Measurements from ENCODE around the gene COL3A1.

DNA sequence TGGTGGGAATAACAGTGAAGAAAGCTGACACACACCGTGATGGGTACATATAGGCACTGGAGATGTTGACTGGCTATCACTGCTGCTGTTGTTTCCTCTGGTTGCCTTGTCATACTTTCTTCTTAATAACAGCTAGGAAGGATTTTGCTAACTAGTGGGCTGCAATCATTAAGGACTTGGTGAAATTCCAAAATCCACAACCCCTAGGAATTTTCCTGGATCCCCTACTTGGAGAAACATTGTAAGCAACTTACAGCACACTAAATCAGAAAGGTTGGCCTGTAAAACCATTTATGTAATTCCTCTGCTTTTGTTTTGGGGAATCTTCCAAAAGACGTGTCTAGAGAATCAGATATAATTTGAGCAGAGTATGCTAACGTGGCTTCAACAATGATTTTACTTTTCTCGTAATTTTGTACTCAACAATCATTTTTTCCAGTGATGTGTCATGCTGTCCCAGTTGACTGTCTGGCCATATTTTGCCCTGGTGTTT is 8.0 kb upstream of the COL3A1 start:
- TF ChIP-seq POLR2AphosphoS5 (IDR thresholded peaks at IDR 0.05; ENCODE audit: low read depth) = no peak
- TF ChIP-seq, protein P1, sequence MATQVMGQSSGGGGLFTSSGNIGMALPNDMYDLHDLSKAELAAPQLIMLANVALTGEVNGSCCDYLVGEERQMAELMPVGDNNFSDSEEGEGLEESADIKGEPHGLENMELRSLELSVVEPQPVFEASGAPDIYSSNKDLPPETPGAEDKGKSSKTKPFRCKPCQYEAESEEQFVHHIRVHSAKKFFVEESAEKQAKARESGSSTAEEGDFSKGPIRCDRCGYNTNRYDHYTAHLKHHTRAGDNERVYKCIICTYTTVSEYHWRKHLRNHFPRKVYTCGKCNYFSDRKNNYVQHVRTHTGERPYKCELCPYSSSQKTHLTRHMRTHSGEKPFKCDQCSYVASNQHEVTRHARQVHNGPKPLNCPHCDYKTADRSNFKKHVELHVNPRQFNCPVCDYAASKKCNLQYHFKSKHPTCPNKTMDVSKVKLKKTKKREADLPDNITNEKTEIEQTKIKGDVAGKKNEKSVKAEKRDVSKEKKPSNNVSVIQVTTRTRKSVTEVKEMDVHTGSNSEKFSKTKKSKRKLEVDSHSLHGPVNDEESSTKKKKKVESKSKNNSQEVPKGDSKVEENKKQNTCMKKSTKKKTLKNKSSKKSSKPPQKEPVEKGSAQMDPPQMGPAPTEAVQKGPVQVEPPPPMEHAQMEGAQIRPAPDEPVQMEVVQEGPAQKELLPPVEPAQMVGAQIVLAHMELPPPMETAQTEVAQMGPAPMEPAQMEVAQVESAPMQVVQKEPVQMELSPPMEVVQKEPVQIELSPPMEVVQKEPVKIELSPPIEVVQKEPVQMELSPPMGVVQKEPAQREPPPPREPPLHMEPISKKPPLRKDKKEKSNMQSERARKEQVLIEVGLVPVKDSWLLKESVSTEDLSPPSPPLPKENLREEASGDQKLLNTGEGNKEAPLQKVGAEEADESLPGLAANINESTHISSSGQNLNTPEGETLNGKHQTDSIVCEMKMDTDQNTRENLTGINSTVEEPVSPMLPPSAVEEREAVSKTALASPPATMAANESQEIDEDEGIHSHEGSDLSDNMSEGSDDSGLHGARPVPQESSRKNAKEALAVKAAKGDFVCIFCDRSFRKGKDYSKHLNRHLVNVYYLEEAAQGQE (IDR thresholded peaks at IDR 0.05; ENCODE audit: unreplicated experiment) = no peak
- TF ChIP-seq ETS1 (IDR thresholded peaks at IDR 0.05) = no peak
- TF ChIP-seq, protein P2, sequence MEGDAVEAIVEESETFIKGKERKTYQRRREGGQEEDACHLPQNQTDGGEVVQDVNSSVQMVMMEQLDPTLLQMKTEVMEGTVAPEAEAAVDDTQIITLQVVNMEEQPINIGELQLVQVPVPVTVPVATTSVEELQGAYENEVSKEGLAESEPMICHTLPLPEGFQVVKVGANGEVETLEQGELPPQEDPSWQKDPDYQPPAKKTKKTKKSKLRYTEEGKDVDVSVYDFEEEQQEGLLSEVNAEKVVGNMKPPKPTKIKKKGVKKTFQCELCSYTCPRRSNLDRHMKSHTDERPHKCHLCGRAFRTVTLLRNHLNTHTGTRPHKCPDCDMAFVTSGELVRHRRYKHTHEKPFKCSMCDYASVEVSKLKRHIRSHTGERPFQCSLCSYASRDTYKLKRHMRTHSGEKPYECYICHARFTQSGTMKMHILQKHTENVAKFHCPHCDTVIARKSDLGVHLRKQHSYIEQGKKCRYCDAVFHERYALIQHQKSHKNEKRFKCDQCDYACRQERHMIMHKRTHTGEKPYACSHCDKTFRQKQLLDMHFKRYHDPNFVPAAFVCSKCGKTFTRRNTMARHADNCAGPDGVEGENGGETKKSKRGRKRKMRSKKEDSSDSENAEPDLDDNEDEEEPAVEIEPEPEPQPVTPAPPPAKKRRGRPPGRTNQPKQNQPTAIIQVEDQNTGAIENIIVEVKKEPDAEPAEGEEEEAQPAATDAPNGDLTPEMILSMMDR (conservative IDR thresholded peaks at IDR 0.05; ENCODE audit: low read depth in 2 of 2) = no peak
- no peak for TF ChIP-seq EZH2 (IDR thresholded peaks at IDR 0.05; ENCODE audit: low read depth, unreplicated experiment)
- TF ChIP-seq, protein P3, sequence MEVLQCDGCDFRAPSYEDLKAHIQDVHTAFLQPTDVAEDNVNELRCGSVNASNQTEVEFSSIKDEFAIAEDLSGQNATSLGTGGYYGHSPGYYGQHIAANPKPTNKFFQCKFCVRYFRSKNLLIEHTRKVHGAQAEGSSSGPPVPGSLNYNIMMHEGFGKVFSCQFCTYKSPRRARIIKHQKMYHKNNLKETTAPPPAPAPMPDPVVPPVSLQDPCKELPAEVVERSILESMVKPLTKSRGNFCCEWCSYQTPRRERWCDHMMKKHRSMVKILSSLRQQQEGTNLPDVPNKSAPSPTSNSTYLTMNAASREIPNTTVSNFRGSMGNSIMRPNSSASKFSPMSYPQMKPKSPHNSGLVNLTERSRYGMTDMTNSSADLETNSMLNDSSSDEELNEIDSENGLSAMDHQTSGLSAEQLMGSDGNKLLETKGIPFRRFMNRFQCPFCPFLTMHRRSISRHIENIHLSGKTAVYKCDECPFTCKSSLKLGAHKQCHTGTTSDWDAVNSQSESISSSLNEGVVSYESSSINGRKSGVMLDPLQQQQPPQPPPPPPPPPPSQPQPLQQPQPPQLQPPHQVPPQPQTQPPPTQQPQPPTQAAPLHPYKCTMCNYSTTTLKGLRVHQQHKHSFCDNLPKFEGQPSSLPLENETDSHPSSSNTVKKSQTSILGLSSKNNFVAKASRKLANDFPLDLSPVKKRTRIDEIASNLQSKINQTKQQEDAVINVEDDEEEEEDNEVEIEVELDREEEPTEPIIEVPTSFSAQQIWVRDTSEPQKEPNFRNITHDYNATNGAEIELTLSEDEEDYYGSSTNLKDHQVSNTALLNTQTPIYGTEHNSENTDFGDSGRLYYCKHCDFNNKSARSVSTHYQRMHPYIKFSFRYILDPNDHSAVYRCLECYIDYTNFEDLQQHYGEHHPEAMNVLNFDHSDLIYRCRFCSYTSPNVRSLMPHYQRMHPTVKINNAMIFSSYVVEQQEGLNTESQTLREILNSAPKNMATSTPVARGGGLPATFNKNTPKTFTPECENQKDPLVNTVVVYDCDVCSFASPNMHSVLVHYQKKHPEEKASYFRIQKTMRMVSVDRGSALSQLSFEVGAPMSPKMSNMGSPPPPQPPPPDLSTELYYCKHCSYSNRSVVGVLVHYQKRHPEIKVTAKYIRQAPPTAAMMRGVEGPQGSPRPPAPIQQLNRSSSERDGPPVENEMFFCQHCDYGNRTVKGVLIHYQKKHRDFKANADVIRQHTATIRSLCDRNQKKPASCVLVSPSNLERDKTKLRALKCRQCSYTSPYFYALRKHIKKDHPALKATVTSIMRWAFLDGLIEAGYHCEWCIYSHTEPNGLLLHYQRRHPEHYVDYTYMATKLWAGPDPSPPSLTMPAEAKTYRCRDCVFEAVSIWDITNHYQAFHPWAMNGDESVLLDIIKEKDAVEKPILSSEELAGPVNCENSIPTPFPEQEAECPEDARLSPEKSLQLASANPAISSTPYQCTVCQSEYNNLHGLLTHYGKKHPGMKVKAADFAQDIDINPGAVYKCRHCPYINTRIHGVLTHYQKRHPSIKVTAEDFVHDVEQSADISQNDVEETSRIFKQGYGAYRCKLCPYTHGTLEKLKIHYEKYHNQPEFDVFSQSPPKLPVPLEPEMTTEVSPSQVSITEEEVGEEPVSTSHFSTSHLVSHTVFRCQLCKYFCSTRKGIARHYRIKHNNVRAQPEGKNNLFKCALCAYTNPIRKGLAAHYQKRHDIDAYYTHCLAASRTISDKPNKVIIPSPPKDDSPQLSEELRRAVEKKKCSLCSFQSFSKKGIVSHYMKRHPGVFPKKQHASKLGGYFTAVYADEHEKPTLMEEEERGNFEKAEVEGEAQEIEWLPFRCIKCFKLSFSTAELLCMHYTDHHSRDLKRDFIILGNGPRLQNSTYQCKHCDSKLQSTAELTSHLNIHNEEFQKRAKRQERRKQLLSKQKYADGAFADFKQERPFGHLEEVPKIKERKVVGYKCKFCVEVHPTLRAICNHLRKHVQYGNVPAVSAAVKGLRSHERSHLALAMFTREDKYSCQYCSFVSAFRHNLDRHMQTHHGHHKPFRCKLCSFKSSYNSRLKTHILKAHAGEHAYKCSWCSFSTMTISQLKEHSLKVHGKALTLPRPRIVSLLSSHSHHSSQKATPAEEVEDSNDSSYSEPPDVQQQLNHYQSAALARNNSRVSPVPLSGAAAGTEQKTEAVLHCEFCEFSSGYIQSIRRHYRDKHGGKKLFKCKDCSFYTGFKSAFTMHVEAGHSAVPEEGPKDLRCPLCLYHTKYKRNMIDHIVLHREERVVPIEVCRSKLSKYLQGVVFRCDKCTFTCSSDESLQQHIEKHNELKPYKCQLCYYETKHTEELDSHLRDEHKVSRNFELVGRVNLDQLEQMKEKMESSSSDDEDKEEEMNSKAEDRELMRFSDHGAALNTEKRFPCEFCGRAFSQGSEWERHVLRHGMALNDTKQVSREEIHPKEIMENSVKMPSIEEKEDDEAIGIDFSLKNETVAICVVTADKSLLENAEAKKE (CRISPR knock-in tag; IDR thresholded peaks at IDR 0.05) = no peak
- no peak for TF ChIP-seq EZH2phosphoT487 (IDR thresholded peaks at IDR 0.05; ENCODE audit: unreplicated experiment)
- TF ChIP-seq NANOG (IDR thresholded peaks at IDR 0.05; ENCODE audit: borderline replicate concordance) = no peak
